ENCODE results near the gene CALCB. TPM values are rescaled to one million over a fixed set of nuclear protein-coding genes. Genes with fewer than 3 reads are reported as not detected.

The CALCB gene
- total RNA-seq, 1 experiment from 2014 or later = not detected

DNA sequence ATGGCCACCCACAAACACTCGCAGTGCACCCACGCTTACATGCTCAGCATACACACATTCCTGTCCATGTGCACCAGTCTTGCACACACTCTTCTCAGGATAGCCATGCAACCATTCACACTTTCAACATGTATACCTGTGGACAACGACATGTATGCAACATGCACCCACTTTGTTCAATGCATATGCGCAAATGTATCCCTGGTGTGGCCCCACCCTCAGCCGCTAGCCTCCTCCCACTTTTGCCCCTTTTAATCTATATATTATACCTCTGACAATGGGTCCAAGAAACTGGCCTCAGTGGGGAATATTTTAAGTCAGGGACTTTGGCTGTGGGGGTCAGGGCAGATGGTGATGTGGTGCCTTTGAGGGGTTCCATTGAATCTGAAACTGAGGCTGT lies 42.3 kb downstream of the CALCB start:
- Mint-ChIP-seq H3K27me3 (ENCODE audit: unreplicated experiment) (peaks cover 51% of the 10 kb centered on the region), H3K36me3 (ENCODE audit: insufficient read depth, unreplicated experiment) (no peaks in the 10 kb centered on the region), H3K9me3 (ENCODE audit: low read depth, unreplicated experiment) (no peaks in the 10 kb centered on the region), H3K27ac (ENCODE audit: unreplicated experiment) (no peak overlapping the region), H3K4me1 (ENCODE audit: low read depth, unreplicated experiment) (no peaks in the 10 kb centered on the region), H3K4me3 (ENCODE audit: low read depth, unreplicated experiment) (no peak overlapping the region)
- CTCF ChIA-PET = no interaction called here
- BruUV-seq (replicated peaks) = no TSS peak
- TF ChIP-seq, protein P1, sequence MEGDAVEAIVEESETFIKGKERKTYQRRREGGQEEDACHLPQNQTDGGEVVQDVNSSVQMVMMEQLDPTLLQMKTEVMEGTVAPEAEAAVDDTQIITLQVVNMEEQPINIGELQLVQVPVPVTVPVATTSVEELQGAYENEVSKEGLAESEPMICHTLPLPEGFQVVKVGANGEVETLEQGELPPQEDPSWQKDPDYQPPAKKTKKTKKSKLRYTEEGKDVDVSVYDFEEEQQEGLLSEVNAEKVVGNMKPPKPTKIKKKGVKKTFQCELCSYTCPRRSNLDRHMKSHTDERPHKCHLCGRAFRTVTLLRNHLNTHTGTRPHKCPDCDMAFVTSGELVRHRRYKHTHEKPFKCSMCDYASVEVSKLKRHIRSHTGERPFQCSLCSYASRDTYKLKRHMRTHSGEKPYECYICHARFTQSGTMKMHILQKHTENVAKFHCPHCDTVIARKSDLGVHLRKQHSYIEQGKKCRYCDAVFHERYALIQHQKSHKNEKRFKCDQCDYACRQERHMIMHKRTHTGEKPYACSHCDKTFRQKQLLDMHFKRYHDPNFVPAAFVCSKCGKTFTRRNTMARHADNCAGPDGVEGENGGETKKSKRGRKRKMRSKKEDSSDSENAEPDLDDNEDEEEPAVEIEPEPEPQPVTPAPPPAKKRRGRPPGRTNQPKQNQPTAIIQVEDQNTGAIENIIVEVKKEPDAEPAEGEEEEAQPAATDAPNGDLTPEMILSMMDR (IDR thresholded peaks at IDR 0.05; ENCODE audit: unreplicated experiment) = no peak
- no peak for DNase-seq
- intact Hi-C loops (cut with micrococcal nuclease; ENCODE audit: unreplicated experiment) = no loop called here

DNA sequence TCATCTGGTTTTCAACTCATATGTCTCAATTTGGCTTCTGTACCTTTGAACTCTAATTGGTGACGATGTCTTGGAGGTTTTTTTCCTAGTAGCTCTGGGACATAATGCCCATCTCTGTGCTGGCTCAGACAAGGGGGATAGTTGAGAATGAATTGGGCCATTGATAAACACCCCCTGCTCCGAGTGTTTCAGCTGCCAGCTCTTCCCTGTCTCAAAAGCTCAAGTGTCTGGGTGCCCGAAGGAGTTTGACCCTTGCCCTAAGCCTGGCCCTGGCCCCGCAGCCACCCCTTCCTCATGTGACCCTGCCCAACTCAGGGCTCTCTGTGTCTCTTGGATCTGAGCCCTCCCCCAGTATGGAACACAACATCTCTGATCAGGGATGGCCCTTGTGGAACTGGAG lies 44.4 kb downstream of the CALCB start:
- CTCF ChIA-PET = no interaction called here
- H3K36me3 Mint-ChIP-seq (ENCODE audit: insufficient read depth, unreplicated experiment) = no peaks in the 10 kb centered on the region

DNA sequence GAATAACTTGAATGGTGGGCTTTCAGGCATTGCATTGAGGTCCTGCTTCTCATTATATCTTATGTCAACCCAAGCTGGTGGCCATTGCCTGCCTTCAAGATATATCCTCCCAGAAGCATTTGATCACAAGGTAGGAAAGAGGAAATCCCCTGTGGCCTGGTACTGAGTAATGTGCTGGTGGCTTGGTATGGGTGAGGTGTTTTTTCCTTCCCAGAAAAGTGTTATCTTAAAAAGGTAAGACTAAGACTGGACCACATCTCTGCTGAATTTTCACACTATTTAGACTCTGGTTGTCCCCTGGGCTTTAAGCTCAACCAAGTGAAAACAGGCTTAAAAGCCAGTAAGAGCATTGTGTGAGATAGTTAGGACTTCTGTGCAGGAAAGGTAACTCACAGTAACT lies 45.0 kb downstream of the CALCB start:
- no TSS peak for BruUV-seq (replicated peaks)
- H3K4me1 Mint-ChIP-seq (ENCODE audit: low read depth, unreplicated experiment) = no peaks in the 10 kb centered on the region
- CTCF ChIA-PET = no interaction called here
- no peaks in the 10 kb centered on the region for H3K9me3 Mint-ChIP-seq (ENCODE audit: low read depth, unreplicated experiment)
- intact Hi-C loops (cut with micrococcal nuclease; ENCODE audit: unreplicated experiment) = no loop called here
- H3K4me3 Mint-ChIP-seq (ENCODE audit: low read depth, unreplicated experiment) = no peak overlapping the region
- no peak overlapping the region for H3K27ac Mint-ChIP-seq (ENCODE audit: unreplicated experiment)
- TF ChIP-seq, protein P1 (IDR thresholded peaks at IDR 0.05; ENCODE audit: unreplicated experiment) = no peak
- H3K36me3 Mint-ChIP-seq (ENCODE audit: insufficient read depth, unreplicated experiment) = no peaks in the 10 kb centered on the region
- peaks cover 54% of the 10 kb centered on the region for H3K27me3 Mint-ChIP-seq (ENCODE audit: unreplicated experiment)
- DNase-seq = no peak

More for the DNA sequence above, 44.4 kb downstream of the CALCB start:
- no peak for DNase-seq
- intact Hi-C loops (cut with micrococcal nuclease; ENCODE audit: unreplicated experiment) = no loop called here
- no peaks in the 10 kb centered on the region for H3K9me3 Mint-ChIP-seq (ENCODE audit: low read depth, unreplicated experiment)
- no TSS peak for BruUV-seq (replicated peaks)
- H3K4me1 Mint-ChIP-seq (ENCODE audit: low read depth, unreplicated experiment) = no peaks in the 10 kb centered on the region
- TF ChIP-seq, protein P1 (IDR thresholded peaks at IDR 0.05; ENCODE audit: unreplicated experiment) = no peak
- H3K27me3 Mint-ChIP-seq (ENCODE audit: unreplicated experiment) = peaks cover 54% of the 10 kb centered on the region
- H3K4me3 Mint-ChIP-seq (ENCODE audit: low read depth, unreplicated experiment) = no peak overlapping the region
- no peak overlapping the region for H3K27ac Mint-ChIP-seq (ENCODE audit: unreplicated experiment)

DNA sequence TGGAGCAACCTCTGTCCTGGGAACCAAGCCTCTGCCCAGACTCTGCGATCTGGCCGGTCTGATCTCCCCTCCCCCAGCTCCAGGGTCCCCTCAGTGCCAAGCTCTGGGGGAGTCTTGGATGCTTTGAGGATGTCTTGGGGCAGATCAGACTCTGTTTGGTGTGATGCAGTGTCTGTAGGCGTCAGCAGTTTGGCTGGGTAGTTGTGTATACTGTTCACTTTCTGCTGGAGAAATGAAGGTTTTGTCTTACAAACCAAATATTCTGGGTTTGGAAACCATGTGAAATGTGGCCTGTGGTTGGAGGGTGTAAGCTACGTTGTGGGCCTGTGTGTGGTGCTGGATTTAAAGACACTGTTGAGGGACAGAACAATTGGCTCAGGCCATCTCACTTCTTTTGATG lies 46.0 kb downstream of the CALCB start:
- intact Hi-C loops (cut with micrococcal nuclease; ENCODE audit: unreplicated experiment) = no loop called here
- BruUV-seq (replicated peaks) = no TSS peak
- DNase-seq = no peak
- Mint-ChIP-seq H3K9me3 (ENCODE audit: low read depth, unreplicated experiment) (no peaks in the 10 kb centered on the region), H3K36me3 (ENCODE audit: insufficient read depth, unreplicated experiment) (no peaks in the 10 kb centered on the region), H3K4me3 (ENCODE audit: low read depth, unreplicated experiment) (no peak overlapping the region), H3K4me1 (ENCODE audit: low read depth, unreplicated experiment) (no peaks in the 10 kb centered on the region), H3K27me3 (ENCODE audit: unreplicated experiment) (peaks cover 54% of the 10 kb centered on the region), H3K27ac (ENCODE audit: unreplicated experiment) (no peak overlapping the region)
- CTCF ChIA-PET = no interaction called here
- TF ChIP-seq, protein P1 (IDR thresholded peaks at IDR 0.05; ENCODE audit: unreplicated experiment) = no peak
